VCaP (cell line): ENCODE results near the gene NKX6-2.

ENCODE experiments used
- H3K27ac ChIP-seq: fragments of 450-650 bp; 2 replicates; pipeline ENCODE4 v1.5.1; 2017
- CTCF ChIP-seq: fragments of 450-650 bp; conservative IDR thresholded peaks from 2 replicates; pipeline ENCODE4 v1.5.1; 2017; ENCODE audit warnings: mild to moderate bottlenecking, moderate library complexity

Gene NKX6-2

GRCh38 chr10:132785723-132786475 is at the start of gene NKX6-2:
NKX6-2 (minus strand) TSS chr10:132786147; CDS start chr10:132785948, 199 bp downstream.
- TF ChIP-seq CTCF: no peak
- H3K27ac ChIP-seq: no peak within 1 kb of the TSS

- TF ChIP-seq CTCF: no peak
- no peak overlapping the region for H3K27ac ChIP-seq
Observed at GRCh38 chr10:132834891-132835847, 49.2 kb upstream of the NKX6-2 start.

- no peak for TF ChIP-seq CTCF
- no peak overlapping the region for H3K27ac ChIP-seq
Observed at GRCh38 chr10:132834311-132834761, 48.4 kb upstream of the NKX6-2 start.

GRCh38 chr10:132833421-132834111 is 47.6 kb upstream of the NKX6-2 start:
- H3K27ac ChIP-seq: no peak overlapping the region
- no peak for TF ChIP-seq CTCF

GRCh38 chr10:132832186-132832969 is 46.4 kb upstream of the NKX6-2 start:
- no peak for TF ChIP-seq CTCF

GRCh38 chr10:132829403-132829802 is 43.5 kb upstream of the NKX6-2 start:
- H3K27ac ChIP-seq: no peak overlapping the region
- TF ChIP-seq CTCF: no peak

More at GRCh38 chr10:132832186-132832969, 46.4 kb upstream of the NKX6-2 start:
- no peak overlapping the region for H3K27ac ChIP-seq
